NT2/D1 (cell line): ENCODE measurements around the gene PLXNA3.
A peak's percentile ranks its signal among the peaks of the same experiment; 100 is the strongest.

Experiments
- DNase-seq: peaks from one replicate; pipeline ENCODE4 v3.0.0-alpha.2; 2011; ENCODE audit warnings: low read depth, low spot score
- H3K27me3 ChIP-seq: 2 replicates; pipeline ENCODE4 v1.6.0; 2011; ENCODE audit warnings: mild to moderate bottlenecking; ENCODE audit not compliant: insufficient read length, insufficient read depth
- H3K36me3 ChIP-seq: 2 replicates; pipeline ENCODE4 v1.6.1; 2011; ENCODE audit warnings: mild to moderate bottlenecking, low read length, mixed read lengths; ENCODE audit not compliant: insufficient read depth, insufficient read length
- H3K4me1 ChIP-seq: 2 replicates; pipeline ENCODE4 v1.5.1; 2011; ENCODE audit not compliant: insufficient read depth, insufficient read length
- H3K4me3 ChIP-seq: 2 replicates; pipeline ENCODE4 v1.5.1; 2011; ENCODE audit warnings: low read depth; ENCODE audit not compliant: insufficient read length
- H3K9ac ChIP-seq: 2 replicates; pipeline ENCODE4 v1.6.0; 2011; ENCODE audit warnings: low read depth; ENCODE audit not compliant: insufficient read length
- H3K9me3 ChIP-seq: 2 replicates; pipeline ENCODE4 v1.5.1; 2011; ENCODE audit warnings: mild to moderate bottlenecking, low read length; ENCODE audit not compliant: insufficient read depth
- SUZ12 ChIP-seq: IDR thresholded peaks from 2 replicates; pipeline ENCODE4 v1.6.1; 2011; ENCODE audit not compliant: insufficient read length, insufficient read depth; ENCODE audit errors: extremely low read depth
- YY1 ChIP-seq: IDR thresholded peaks from 2 replicates; pipeline ENCODE4 v1.6.1; 2011; ENCODE audit not compliant: insufficient read length, insufficient read depth
- ZNF274 ChIP-seq: IDR thresholded peaks from 2 replicates; pipeline ENCODE4 v1.6.1; 2011; ENCODE audit warnings: mild to moderate bottlenecking, low read depth, low read length

The PLXNA3 gene

GRCh38 chrX:154449618-154450017 is 8.5 kb upstream of the PLXNA3 start:
- TF ChIP-seq ZNF274 (no peak), YY1 (no peak), SUZ12 (no peak)
- H3K4me1 ChIP-seq: no peaks in the 10 kb centered on the region

GRCh38 chrX:154450312-154450711 is 7.8 kb upstream of the PLXNA3 start:
- Histone ChIP-seq H3K9ac (no peak overlapping the region), H3K9me3 (no peaks in the 10 kb centered on the region), H3K36me3 (peaks cover 43% of the 10 kb centered on the region), H3K4me3 (no peak overlapping the region), H3K4me1 (no peaks in the 10 kb centered on the region), H3K27me3 (no peaks in the 10 kb centered on the region)
- TF ChIP-seq YY1 (no peak), SUZ12 (no peak), ZNF274 (no peak)
- no peak for DNase-seq

More at GRCh38 chrX:154449618-154450017, 8.5 kb upstream of the PLXNA3 start:
- H3K27me3 ChIP-seq: no peaks in the 10 kb centered on the region
- no peak for DNase-seq
- no peaks in the 10 kb centered on the region for H3K9me3 ChIP-seq
- H3K36me3 ChIP-seq: peaks cover 43% of the 10 kb centered on the region
- no peak overlapping the region for H3K4me3 ChIP-seq
- no peak overlapping the region for H3K9ac ChIP-seq

GRCh38 chrX:154452823-154453222 is 5.3 kb upstream of the PLXNA3 start:
- no peaks in the 10 kb centered on the region for H3K9me3 ChIP-seq
- H3K4me3 ChIP-seq: no peak overlapping the region
- H3K27me3 ChIP-seq: no peaks in the 10 kb centered on the region
- no peaks in the 10 kb centered on the region for H3K4me1 ChIP-seq
- no peak for DNase-seq
- no peak overlapping the region for H3K9ac ChIP-seq
- TF ChIP-seq SUZ12 (no peak), YY1 (no peak), ZNF274 (no peak)
- peaks cover 24% of the 10 kb centered on the region for H3K36me3 ChIP-seq

- H3K9me3 ChIP-seq: no peaks in the 10 kb centered on the region
- H3K27me3 ChIP-seq: no peaks in the 10 kb centered on the region
- peaks cover 19% of the 10 kb centered on the region for H3K36me3 ChIP-seq
- no peak for TF ChIP-seq YY1
- no peak for TF ChIP-seq ZNF274
- no peak for TF ChIP-seq SUZ12
- no peak overlapping the region for H3K9ac ChIP-seq
- no peak overlapping the region for H3K4me3 ChIP-seq
- DNase-seq: no peak
- no peaks in the 10 kb centered on the region for H3K4me1 ChIP-seq
These were observed 478 bp upstream of the PLXNA3 start for GRCh38 chrX:154457491-154458115.

DNA sequence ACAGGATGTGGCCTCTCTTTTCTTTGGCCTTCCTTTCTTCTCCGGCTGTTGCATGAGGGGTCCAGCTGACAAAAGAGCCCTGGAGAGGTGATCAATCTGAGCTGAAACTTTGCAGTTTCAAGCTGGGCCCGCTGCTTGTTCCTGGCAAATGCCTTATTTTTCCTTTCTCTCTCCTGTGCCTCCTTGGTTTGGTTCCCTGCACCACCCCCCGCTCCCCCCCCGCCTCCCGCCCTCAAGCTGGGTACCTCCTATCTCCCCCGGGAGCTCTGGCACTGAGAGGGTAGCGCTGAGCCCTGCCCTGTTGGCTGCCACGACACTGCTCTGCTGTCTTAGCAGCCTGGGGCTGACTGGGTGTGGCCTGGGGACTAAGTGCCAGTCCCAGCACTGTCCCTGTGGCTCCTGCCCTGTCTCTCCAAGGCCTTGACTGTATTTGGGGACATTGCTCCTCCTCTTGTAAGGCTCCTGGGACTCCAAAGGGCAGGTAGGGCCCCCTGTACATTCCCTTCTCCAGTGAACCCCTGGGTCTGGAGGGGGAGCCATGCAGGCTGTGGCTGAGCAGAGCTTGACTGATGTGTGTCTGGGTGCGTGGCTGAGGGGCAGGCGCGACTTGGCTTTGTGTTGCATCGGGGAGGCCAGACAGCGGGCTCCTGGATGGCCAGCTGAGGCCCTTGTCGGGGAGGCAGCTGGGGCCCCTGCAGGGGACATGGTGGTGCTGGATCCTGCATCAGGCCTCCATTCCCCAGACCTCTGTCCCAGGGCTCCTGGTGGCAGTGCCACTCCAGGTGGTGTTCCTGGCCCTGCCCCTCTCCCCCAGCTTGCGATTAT is 1.1 kb downstream of the PLXNA3 start:
- Histone ChIP-seq H3K36me3 (peaks cover 16% of the 10 kb centered on the region), H3K4me1 (no peaks in the 10 kb centered on the region), H3K4me3 (peak overlapping the region; percentile 54), H3K27me3 (no peaks in the 10 kb centered on the region), H3K9me3 (no peaks in the 10 kb centered on the region), H3K9ac (peak overlapping the region; percentile 67)
- no peak for TF ChIP-seq ZNF274
- TF ChIP-seq YY1: no peak
- no peak for TF ChIP-seq SUZ12
- DNase-seq: no peak

- H3K4me3 ChIP-seq: no peak overlapping the region
- H3K9me3 ChIP-seq: no peaks in the 10 kb centered on the region
These were observed 1.8 kb downstream of the PLXNA3 start for GRCh38 chrX:154459832-154460231.

GRCh38 chrX:154460326-154460725 is 2.2 kb downstream of the PLXNA3 start:
- H3K27me3 ChIP-seq: no peaks in the 10 kb centered on the region
- TF ChIP-seq ZNF274 (no peak), YY1 (no peak), SUZ12 (no peak)
- no peaks in the 10 kb centered on the region for H3K9me3 ChIP-seq
- H3K36me3 ChIP-seq: peaks cover 24% of the 10 kb centered on the region
- no peak overlapping the region for H3K4me3 ChIP-seq
- H3K4me1 ChIP-seq: no peaks in the 10 kb centered on the region
- DNase-seq: no peak
- no peak overlapping the region for H3K9ac ChIP-seq

More at GRCh38 chrX:154459832-154460231, 1.8 kb downstream of the PLXNA3 start:
- no peaks in the 10 kb centered on the region for H3K4me1 ChIP-seq
- TF ChIP-seq ZNF274: no peak
- TF ChIP-seq SUZ12: no peak
- TF ChIP-seq YY1: no peak
- no peak for DNase-seq
- H3K36me3 ChIP-seq: peaks cover 21% of the 10 kb centered on the region
- no peaks in the 10 kb centered on the region for H3K27me3 ChIP-seq
- no peak overlapping the region for H3K9ac ChIP-seq
